GOT3 (cell line): ENCODE measurements around the gene SPEG.

Source experiments
- DNase-seq: peaks from one replicate; lab custom pipeline; 2025; ENCODE audit warnings: mixed read lengths; lab: John Stamatoyannopoulos, UW

Gene SPEG

DNA sequence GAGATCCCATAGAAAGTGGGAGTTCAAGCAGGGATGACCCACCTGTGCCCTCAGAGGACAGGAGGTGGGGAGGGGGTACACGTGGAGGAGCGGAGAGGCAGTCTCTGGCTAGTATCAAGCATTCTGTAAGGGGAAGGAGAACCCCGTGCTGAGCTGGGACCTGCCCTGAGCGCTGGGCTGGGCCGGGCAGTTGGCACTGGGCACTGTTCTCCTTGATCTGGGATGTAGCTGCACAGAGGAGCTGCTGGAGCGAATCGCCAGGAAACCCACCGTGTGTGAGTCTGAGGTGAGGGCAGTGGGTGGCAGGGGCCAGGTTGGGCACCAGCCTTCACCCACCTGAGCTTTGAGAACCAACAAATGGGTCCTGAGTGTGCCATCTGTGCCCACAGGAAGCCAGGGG is 44.3 kb downstream of the SPEG start:
- DNase-seq, result no peak

DNA sequence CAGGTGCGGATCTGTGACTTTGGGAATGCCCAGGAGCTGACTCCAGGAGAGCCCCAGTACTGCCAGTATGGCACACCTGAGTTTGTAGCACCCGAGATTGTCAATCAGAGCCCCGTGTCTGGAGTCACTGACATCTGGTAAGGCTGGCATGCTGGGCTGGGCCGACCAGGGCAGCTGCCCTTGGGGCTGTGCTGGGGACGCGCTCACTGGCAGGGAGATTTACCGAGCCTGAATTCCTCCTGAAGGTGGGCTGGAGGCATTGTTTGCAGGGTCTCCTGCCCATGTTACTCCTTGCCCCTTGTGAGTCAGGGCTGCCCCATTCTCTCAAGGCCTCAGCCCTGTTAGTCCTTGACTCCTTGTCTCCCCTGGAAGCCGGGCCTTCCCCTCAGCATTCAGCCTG is 45.4 kb downstream of the SPEG start:
- no peak for DNase-seq

DNA sequence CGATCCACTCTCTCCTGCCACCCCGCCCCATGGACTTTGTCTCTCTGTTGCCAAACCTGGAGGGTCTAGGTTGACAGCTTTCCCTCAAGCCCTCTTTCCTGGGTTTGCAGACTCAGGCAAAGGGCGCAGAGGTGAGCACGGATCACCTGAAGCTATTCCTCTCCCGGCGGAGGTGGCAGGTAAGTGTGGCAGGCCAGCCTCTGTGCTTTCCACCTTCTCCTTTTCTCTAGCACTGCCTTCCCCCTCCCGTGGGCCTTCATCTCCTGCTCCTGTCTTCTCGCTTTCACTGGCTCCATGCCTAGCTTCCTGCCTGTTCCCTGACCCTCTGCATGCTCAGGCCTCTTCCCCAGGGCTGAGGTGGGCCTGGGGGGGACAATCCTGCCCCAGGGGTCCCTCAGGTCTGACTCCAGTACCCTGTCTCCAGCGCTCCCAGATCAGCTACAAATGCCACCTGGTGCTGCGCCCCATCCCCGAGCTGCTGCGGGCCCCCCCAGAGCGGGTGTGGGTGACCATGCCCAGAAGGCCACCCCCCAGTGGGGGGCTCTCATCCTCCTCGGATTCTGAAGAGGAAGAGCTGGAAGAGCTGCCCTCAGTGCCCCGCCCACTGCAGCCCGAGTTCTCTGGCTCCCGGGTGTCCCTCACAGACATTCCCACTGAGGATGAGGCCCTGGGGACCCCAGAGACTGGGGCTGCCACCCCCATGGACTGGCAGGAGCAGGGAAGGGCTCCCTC is 48.2 kb downstream of the SPEG start:
- DNase-seq, result no peak

DNA sequence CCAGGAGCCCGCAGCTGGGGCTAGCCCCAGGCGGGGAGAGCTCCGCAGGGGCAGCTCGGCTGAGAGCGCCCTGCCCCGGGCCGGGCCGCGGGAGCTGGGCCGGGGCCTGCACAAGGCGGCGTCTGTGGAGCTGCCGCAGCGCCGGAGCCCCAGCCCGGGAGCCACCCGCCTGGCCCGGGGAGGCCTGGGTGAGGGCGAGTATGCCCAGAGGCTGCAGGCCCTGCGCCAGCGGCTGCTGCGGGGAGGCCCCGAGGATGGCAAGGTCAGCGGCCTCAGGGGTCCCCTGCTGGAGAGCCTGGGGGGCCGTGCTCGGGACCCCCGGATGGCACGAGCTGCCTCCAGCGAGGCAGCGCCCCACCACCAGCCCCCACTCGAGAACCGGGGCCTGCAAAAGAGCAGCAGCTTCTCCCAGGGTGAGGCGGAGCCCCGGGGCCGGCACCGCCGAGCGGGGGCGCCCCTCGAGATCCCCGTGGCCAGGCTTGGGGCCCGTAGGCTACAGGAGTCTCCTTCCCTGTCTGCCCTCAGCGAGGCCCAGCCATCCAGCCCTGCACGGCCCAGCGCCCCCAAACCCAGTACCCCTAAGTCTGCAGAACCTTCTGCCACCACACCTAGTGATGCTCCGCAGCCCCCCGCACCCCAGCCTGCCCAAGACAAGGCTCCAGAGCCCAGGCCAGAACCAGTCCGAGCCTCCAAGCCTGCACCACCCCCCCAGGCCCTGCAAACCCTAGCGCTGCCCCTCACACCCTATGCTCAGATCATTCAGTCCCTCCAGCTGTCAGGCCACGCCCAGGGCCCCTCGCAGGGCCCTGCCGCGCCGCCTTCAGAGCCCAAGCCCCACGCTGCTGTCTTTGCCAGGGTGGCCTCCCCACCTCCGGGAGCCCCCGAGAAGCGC is 49.1 kb downstream of the SPEG start:
- DNase-seq, result no peak

DNA sequence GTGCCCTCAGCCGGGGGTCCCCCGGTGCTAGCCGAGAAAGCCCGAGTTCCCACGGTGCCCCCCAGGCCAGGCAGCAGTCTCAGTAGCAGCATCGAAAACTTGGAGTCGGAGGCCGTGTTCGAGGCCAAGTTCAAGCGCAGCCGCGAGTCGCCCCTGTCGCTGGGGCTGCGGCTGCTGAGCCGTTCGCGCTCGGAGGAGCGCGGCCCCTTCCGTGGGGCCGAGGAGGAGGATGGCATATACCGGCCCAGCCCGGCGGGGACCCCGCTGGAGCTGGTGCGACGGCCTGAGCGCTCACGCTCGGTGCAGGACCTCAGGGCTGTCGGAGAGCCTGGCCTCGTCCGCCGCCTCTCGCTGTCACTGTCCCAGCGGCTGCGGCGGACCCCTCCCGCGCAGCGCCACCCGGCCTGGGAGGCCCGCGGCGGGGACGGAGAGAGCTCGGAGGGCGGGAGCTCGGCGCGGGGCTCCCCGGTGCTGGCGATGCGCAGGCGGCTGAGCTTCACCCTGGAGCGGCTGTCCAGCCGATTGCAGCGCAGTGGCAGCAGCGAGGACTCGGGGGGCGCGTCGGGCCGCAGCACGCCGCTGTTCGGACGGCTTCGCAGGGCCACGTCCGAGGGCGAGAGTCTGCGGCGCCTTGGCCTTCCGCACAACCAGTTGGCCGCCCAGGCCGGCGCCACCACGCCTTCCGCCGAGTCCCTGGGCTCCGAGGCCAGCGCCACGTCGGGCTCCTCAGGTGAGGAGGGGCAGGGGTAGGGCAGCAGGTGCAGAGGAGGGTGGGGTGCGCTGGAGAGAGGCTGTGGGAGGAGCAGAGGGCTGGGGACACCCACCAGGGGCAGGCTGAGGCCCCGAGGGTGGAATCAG is 49.9 kb downstream of the SPEG start:
- DNase-seq, result no peak

DNA sequence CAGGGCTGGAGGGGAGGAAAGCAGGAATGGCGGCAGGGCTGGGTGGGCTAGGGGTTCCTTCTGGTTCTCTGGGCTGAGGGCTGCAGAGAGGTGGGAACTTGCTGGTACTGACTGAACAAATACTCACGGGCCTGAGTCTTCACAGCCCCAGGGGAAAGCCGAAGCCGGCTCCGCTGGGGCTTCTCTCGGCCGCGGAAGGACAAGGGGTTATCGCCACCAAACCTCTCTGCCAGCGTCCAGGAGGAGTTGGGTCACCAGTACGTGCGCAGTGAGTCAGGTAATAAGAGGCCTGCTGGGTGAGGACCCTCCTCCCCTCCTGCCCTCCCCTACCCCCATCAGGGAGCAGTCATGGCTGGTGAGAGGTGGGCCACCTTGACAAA is 50.5 kb downstream of the SPEG start:
- no peak for DNase-seq

DNA sequence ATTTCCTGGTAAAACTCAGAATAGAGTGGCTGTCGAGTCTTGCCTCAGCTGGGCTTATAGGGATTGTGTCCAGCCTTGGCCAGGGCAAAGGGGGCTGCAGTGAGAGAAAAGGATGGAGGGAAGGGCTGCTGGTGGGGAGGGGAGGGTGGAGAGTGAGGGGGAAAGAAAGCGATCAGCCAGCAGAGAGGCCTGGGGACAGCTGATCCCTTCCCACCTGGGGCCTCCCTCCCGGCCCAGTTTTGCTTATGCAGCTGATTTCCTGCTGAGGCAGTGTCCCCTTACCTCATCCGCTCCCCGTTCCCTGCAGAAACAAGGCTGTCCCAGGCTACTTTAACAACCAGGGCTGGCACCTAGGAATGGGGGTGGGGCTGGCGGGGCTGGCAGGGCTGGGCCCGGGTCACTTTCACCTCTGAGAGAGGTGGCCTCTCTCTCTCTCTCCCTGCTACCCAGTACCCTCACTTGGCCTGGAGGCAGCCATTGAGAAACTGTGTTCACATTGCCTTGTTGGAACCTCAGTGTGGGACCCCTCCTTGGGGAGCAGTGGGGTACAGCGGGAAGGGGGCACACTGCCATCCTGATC is 51.8 kb downstream of the SPEG start:
- no peak for DNase-seq

DNA sequence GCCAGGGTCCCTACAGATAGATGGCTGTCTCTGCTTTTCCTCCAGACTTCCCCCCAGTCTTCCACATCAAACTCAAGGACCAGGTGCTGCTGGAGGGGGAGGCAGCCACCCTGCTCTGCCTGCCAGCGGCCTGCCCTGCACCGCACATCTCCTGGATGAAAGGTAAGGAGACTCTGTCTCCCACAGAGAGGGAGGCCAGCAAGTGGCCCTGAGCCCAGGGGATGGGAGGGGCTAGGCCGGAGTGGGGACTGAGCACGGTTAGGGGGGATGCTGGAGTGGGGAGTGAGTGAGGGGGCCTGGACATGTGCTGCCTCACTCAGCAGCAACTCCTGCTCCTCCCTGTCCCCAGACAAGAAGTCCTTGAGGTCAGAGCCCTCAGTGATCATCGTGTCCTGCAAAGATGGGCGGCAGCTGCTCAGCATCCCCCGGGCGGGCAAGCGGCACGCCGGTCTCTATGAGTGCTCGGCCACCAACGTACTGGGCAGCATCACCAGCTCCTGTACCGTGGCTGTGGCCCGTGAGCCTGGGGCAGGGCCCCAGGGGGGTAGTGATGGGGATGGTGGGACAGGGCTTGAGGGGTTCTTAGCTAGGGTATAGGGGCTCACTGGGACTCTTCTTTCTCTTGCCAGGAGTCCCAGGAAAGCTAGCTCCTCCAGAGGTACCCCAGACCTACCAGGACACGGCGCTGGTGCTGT is 53.7 kb downstream of the SPEG start:
- no peak for DNase-seq

DNA sequence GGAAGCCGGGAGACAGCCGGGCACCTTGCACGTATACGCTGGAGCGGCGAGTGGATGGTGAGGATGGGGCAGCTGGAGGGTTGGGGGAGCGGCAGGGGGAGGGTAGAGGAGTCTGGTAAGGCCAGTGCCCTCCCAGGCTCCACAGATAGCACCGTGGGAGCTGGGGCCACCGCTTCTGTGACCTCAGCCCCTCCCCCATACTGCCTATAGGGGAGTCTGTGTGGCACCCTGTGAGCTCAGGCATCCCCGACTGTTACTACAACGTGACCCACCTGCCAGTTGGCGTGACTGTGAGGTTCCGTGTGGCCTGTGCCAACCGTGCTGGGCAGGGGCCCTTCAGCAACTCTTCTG is 54.2 kb downstream of the SPEG start:
- DNase-seq, result no peak

DNA sequence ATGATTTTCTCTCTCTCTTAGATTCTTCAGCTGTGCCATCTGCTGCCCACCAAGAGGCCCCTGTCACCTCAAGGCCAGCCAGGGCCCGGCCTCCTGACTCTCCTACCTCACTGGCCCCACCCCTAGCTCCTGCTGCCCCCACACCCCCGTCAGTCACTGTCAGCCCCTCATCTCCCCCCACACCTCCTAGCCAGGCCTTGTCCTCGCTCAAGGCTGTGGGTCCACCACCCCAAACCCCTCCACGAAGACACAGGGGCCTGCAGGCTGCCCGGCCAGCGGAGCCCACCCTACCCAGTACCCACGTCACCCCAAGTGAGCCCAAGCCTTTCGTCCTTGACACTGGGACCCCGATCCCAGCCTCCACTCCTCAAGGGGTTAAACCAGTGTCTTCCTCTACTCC is 54.7 kb downstream of the SPEG start:
- DNase-seq, result no peak

DNA sequence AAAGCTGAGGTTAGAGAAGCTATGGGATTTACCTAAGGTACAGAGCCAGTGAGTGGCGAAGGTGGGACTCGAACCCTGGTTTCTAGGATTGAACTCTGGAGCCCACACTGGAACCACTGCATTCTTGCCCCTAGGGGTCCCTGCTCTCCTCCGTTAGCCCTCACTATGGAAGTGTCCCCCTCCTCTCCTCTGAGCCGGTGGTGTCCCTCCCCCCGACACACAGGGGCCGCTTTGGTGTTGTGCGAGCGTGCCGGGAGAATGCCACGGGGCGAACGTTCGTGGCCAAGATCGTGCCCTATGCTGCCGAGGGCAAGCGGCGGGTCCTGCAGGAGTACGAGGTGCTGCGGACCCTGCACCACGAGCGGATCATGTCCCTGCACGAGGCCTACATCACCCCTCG is 55.5 kb downstream of the SPEG start:
- DNase-seq, result no peak

DNA sequence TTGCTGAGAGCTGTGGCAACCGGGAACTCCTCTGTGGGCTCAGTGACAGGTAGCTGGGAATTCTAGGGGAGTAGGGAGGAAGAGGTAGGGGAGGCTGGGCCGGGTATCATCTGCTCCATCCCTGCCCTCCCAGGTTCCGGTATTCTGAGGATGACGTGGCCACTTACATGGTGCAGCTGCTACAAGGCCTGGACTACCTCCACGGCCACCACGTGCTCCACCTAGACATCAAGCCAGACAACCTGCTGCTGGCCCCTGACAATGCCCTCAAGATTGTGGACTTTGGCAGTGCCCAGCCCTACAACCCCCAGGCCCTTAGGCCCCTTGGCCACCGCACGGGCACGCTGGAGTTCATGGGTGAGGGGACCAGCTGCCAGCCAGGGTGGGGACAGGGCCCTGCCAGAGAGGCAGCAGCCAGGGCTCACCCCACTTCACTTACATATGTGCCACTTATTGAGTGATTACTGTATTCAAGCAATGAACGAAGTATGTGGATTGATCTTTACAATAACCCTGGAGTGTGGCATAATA is 56.0 kb downstream of the SPEG start:
- DNase-seq, result no peak

DNA sequence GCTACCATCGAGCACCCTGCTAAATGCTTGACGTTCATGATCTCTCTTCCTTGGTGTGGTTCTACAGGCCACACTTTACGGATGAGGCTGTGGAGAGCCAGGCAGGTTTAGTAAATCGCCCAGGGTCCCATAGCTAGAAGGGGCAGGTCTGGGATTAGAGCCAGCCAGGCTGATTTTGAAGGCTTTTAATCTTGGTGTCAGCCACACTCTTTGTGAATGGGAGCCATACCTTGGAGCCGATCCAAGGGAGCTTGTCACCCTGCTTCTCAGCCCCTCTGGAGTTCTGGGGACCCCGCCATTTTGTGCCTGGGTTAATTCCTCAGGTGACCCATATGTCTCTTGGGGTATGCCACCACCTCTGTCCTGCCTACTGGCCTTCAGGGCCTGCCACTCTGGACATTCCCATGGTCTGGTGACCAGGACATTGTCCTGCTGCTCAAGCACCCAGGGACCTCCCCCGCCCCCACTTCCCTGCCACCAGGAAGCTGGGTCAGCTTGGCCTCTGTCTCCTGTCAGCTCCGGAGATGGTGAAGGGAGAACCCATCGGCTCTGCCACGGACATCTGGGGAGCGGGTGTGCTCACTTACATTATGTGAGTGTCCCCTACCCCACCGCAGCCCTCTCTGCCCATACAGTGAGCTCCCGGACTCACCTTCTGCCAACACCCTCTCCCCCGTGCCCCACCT is 56.8 kb downstream of the SPEG start:
- DNase-seq, result no peak

DNA sequence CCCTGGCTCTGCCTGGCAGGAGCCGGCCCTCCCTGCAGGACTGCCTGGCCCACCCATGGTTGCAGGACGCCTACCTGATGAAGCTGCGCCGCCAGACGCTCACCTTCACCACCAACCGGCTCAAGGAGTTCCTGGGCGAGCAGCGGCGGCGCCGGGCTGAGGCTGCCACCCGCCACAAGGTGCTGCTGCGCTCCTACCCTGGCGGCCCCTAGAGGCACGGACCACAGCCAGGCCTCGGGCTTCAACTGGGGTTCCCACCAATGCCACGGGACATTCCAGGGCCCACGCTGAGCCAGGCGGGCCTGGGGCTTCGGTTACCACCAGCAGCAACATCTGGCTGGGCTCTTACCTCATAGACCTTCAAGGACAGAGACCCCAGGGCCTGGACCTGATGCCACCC is 57.9 kb downstream of the SPEG start:
- DNase-seq, result no peak

DNA sequence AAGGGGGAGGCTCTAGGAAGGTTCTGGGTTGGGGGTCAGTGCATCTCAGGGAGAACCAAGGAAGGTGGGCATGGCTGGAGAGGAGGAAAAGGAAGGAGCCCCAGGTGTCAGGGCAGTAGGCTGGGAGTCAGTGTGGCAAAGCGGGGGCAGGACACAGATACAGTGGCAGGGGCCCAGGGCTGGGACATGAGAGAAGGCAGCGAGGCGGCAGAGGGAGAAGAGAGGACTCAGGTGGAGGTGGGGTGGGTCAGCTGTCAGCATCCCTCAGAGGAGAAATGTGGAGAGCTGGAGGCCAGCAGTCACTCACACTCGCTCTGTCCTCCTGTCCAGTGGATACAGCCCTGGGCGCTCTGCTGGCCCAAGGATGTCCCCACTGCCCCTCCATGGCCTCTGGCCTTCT is 58.4 kb downstream of the SPEG start:
- DNase-seq, result no peak

DNA sequence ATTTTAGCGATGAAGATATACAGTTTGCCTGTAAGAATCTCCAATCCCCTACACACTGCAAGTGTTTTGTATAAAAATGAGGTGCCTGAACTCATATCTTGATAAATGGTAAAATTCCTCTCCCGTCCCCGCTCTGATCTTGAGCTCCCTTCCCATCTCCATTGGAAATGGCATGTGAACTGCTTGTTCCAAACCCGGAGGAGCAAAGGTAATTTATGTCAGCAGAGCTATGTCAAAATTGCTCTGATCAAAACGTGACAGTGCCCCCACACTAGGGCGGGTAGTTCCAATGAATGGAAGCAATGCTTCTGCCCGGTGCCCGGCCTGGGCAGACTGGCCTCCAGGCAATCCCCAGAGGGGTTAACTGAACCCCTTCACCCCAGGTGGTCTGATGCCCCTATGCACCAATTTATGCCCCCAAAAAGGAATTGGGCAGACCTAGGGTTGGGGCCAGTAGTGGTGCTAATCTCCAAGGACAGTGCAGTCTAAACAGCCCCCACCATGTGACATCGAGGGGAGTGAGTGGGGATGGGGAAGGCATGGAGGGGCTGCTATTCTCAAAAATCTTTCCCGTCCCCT is 60.4 kb downstream of the SPEG start:
- no peak for DNase-seq

DNA sequence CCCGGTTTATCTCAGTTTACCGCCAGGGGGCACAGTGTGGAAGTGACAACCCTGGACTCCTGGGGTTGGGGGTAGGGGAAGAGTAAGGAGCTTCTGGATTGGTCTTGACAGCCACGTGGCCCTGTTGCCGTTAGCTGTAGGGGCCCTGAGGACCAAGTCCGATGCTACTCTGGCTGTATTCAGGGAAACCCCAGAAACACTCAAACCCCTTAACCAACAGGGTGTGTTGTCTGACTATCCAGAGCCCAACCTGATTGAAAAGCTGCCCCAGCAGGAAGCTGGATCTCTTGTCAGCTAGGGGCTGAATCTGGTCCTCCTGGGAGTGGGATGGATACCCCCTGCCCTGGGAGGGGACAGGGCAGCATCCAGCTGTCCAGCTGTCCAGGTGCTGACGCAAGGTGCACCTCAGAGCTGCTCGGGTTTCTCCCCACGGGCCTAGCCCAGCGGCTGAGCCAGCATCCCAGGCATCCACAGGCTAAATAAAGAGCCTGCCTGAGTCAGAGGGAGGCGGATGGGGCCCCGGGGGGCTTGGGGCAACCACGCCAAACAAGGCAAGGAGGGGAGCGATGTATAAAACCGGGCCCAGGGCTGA is 61.0 kb downstream of the SPEG start:
- no peak for DNase-seq

DNA sequence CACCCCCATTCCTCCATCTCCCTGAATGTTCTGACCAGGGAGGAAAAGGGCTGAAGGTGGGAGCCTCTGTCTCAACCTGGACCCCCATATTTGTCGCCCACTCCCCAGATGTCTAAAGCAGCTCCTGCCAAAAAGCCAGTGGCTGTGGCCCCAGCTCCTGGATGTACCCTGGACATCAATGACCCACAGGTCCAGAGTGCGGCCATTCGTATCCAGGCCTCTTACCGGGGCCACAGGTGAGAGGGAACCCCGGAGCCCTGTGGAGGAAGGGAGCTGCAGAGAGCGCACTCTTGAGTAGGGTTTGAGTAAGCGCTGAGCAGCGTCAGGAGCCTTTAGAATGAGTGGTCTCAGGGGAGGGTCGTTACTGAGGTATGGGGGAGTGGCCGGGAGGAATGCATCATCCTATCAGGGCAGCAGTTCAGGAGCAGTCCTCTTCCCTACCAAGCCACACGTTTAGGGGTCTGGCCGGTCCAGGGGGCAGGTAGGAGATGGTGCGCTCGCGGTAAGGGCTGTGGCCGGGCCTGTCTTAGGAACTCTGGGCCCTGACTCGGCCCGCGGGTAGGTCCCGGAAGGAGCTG is 61.7 kb downstream of the SPEG start:
- no peak for DNase-seq

DNA sequence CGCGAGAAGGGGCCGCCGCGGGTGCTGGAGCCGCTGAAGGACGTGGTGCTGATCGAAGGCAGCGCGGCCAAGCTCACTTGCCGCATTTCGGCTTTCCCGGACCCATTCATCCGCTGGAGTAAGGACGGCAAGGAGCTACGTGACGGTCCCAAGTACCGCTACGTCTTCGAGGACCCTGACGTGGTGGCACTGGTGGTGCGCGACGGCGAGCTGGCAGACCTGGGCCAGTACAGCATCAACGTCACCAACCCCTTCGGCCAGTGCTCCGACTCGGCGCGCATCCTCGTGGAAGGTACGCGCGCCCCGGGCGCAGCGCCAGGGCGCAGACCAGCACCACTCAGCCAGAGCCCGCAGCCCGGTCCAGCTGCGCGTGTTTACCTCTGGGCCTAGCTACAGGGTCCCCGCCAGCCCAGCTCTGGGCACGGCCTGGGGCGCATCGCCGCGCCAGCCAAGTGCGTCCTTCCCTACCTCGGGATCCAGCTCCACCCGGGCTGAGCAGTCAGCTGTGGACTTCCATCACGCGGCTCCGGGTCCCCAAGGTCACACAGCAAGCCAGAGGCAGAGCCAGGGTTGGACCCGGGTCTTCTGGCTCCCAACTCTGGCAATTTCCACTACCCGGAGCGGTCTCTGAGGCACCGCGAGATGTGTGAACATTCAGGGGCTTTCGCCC is 62.3 kb downstream of the SPEG start:
- no peak for DNase-seq
